Peyer's patch (tissue), 4 donors: ENCODE data around the gene TRIM25. TPM values are rescaled to one million over a fixed set of nuclear protein-coding genes. Genes with fewer than 3 reads are reported as not detected.

ENCODE experiments used
- DNase-seq, 3 donors: peaks; one replicate each; pipeline ENCODE4 v3.0.0-alpha.2; 2017 to 2019
- H3K27ac ChIP-seq, 4 donors: fragments of 200-600 bp; sonication (generic); one replicate each; pipeline ENCODE4 v1.5.1; 2016 to 2019
- H3K27me3 ChIP-seq, 2 donors: fragments of 200-600 bp; sonication (generic); one replicate each; pipeline ENCODE4 v1.5.1; 2019
- H3K36me3 ChIP-seq, 3 donors: fragments of 200-600 bp; sonication (generic); one replicate each; pipeline ENCODE4 v1.5.1; 2016 to 2019
- H3K4me1 ChIP-seq, 4 donors: fragments of 200-600 bp; sonication (generic); one replicate each; pipeline ENCODE4 v1.5.1; 2016 to 2019
- H3K4me3 ChIP-seq, 4 donors: fragments of 200-600 bp; sonication (generic); 1 replicate in 3 of 4; 2 replicates in 1 of 4; pipeline ENCODE4 v1.5.1; 2016 to 2019; ENCODE audit warnings: mild to moderate bottlenecking in 1 of 4
- H3K9me3 ChIP-seq, 4 donors: fragments of 200-600 bp; sonication (generic); one replicate each; pipeline ENCODE4 v1.5.1; 2016 to 2019; ENCODE audit warnings: mild to moderate bottlenecking in 1 of 4
- CTCF ChIP-seq, 6 experiments: fragments of 450-650 bp in 4 of 6; fragments of 200-600 bp in 2 of 6; sonication (generic) in 1 of 6; IDR thresholded peaks; one replicate each; pipeline ENCODE4 v1.5.1; 2017 to 2019; ENCODE audit warnings: antibody characterized with exemption in 6 of 6, mild to moderate bottlenecking in 3 of 6, moderate library complexity in 1 of 6
- POLR2A ChIP-seq, 2 donors: fragments of 450-650 bp; IDR thresholded peaks; one replicate each; pipeline ENCODE4 v1.5.1; 2017; ENCODE audit warnings: antibody characterized with exemption in 2 of 2, mild to moderate bottlenecking in 2 of 2, moderate library complexity in 2 of 2
- total RNA-seq, 4 donors: library from RNA; depleted of rRNA; stranded (reverse); fragments of >200 nt; gene quantifications; one replicate each; pipeline ENCODE4 v1.1.0, GENCODE V29; 2016

The TRIM25 gene
- total RNA-seq, 4 donors from 2014 or later, result 87.0 to 344 (median 119) TPM

GRCh38 chr17:56887105-56887504 lies 26.7 kb downstream of the TRIM25 start:
- Histone ChIP-seq H3K27me3 (no peaks in the 10 kb centered on the region), H3K27ac (peak overlapping the region in 2 of 4 donors; percentile 34 to 67), H3K36me3 (peaks cover 0 to 43% (median 0%) of the 10 kb centered on the region in 3 donors), H3K9me3 (peaks cover 0 to 13% (median 0%) of the 10 kb centered on the region in 4 donors), H3K4me1 (peaks cover 0 to 6% (median 0%) of the 10 kb centered on the region in 4 donors), H3K4me3 (no peak overlapping the region)
- no peak for DNase-seq
- TF ChIP-seq POLR2A (IDR thresholded peaks at IDR 0.05) (no peak), CTCF (IDR thresholded peaks at IDR 0.05) (no peak)

GRCh38 chr17:56886288-56886731 lies 27.5 kb downstream of the TRIM25 start:
- H3K27me3 ChIP-seq, result no peaks in the 10 kb centered on the region
- TF ChIP-seq CTCF (IDR thresholded peaks at IDR 0.05), result no peak
- TF ChIP-seq POLR2A (IDR thresholded peaks at IDR 0.05), result peak in 1 of 2 donors; percentile 18
- no peak overlapping the region for H3K4me3 ChIP-seq
- H3K9me3 ChIP-seq, result peaks cover 0 to 13% (median 0%) of the 10 kb centered on the region in 4 donors
- peak in 1 of 3 donors; percentile 56 for DNase-seq
- peak overlapping the region in 3 of 4 donors; percentile 16 to 67 (median 34) for H3K27ac ChIP-seq
- H3K4me1 ChIP-seq, result peaks cover 0 to 6% (median 0%) of the 10 kb centered on the region in 4 donors
- peaks cover 0 to 35% (median 0%) of the 10 kb centered on the region in 3 donors for H3K36me3 ChIP-seq

GRCh38 chr17:56885312-56885657 lies 28.6 kb downstream of the TRIM25 start:
- Histone ChIP-seq H3K27me3 (no peaks in the 10 kb centered on the region), H3K36me3 (peaks cover 0 to 25% (median 0%) of the 10 kb centered on the region in 3 donors), H3K4me1 (peaks cover 0 to 6% (median 0%) of the 10 kb centered on the region in 4 donors), H3K4me3 (no peak overlapping the region), H3K9me3 (peaks cover 0 to 13% (median 0%) of the 10 kb centered on the region in 4 donors), H3K27ac (peak overlapping the region in 2 of 4 donors; percentile 34 to 67)
- DNase-seq, result no peak
- TF ChIP-seq CTCF (IDR thresholded peaks at IDR 0.05), result no peak
- no peak for TF ChIP-seq POLR2A (IDR thresholded peaks at IDR 0.05)

GRCh38 chr17:56884483-56885311 lies 29.2 kb downstream of the TRIM25 start:
- DNase-seq, result no peak
- Histone ChIP-seq H3K9me3 (peaks cover 0 to 13% (median 0%) of the 10 kb centered on the region in 4 donors), H3K27me3 (no peaks in the 10 kb centered on the region), H3K27ac (peak overlapping the region in 2 of 4 donors; percentile 11 to 67), H3K36me3 (peaks cover 0 to 19% (median 0%) of the 10 kb centered on the region in 3 donors), H3K4me3 (no peak overlapping the region), H3K4me1 (peaks cover 0 to 6% (median 0%) of the 10 kb centered on the region in 4 donors)
- TF ChIP-seq POLR2A (IDR thresholded peaks at IDR 0.05), result no peak
- TF ChIP-seq CTCF (IDR thresholded peaks at IDR 0.05), result no peak

- H3K4me1 ChIP-seq, result peaks cover 0 to 6% (median 0%) of the 10 kb centered on the region in 4 donors
- no peak for DNase-seq
- TF ChIP-seq POLR2A (IDR thresholded peaks at IDR 0.05) (no peak), CTCF (IDR thresholded peaks at IDR 0.05) (no peak)
- peaks cover 0 to 11% (median 0%) of the 10 kb centered on the region in 3 donors for H3K36me3 ChIP-seq
- no peak overlapping the region for H3K4me3 ChIP-seq
- no peak overlapping the region for H3K27ac ChIP-seq
- H3K27me3 ChIP-seq, result no peaks in the 10 kb centered on the region
- H3K9me3 ChIP-seq, result peaks cover 0 to 13% (median 0%) of the 10 kb centered on the region in 4 donors
These were observed 30.2 kb downstream of the TRIM25 start for GRCh38 chr17:56883616-56884015.
